Uterine smooth muscle cell (primary cell): ENCODE data around the gene CREB5. TPM values are rescaled to one million over a fixed set of nuclear protein-coding genes. Genes with fewer than 3 reads are reported as not detected.

Source experiments
- total RNA-seq: library from RNA; depleted of rRNA; stranded (reverse); fragments of >200 nt; gene quantifications from 2 replicates; pipeline ENCODE4 v1.2.3, GENCODE V29; 2014

CREB5 gene
- total RNA-seq: 2.5 and 5.6 TPM in 2 replicates

DNA sequence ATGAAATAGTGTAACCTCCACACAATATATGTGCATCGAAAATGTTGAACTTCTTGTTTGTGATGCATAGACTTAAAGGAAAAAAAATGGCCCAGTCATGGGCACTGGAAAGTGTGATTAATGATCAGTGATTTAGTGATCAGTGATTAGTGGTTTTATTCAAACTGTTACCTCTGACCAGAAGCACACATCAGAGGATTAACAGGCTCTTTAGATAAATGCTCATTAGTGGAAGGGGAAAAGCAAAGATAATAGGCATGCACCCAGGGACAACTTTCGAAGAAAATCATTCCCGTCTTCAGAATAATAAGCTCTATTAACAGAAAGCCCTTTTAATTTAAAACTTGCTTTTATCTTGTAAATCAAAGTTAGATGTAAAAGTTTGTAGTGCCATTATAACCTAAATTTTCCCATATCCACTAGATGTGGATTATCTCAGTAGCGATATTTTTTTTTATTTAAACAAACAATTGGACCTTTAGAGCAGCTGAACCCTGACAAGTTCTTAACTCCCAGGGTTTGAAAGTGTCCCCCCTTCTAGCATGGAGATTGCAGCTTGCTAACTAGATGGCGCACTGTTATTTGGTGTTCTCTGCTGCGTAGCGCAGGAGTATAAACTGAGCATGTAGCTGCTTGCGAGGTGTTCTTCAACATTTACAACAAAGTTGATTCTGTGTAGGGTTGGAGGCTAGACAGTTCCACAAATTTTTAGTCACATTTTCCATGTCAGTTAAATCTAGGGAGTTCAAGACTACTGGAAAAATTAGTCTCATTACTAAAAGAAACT, at the start of gene CREB5:
Gene CREB5 (plus strand): TSS at position 643 of the 787 bp plus-strand sequence. CDS start 397 bp downstream, outside the sequence.

Other genes starting within 250 kb of the CREB5 start
- gene JAZF1, start 231.7 kb upstream of the CREB5 start, total RNA-seq: 12.0 and 21.4 TPM in 2 replicates